Activated CD8-positive, alpha-beta T cell treated with anti-CD3 and anti-CD28 coated beads for 36 hours (primary cell): Measurements from ENCODE around the gene CALHM4. TPM values are rescaled to one million over a fixed set of nuclear protein-coding genes. Genes with fewer than 3 reads are reported as not detected.

Source experiments
- ATAC-seq: fragments of 200-7000 bp; cut with Tn5 transposase; one replicate; pipeline ENCODE4 v1.10.0; 2021; ENCODE audit warnings: mild to moderate bottlenecking, moderate library complexity
- CTCF ChIA-PET: fragments of 350-600 bp; sonication (Branson Sonifier 250); formaldehyde crosslinking; loops from one replicate; lab custom pipeline; 2021; ENCODE audit warnings: antibody characterized with exemption; lab: Charles Lee
- POLR2A ChIA-PET: fragments of 350-600 bp; sonication (Branson Sonifier 250); formaldehyde crosslinking; loops from one replicate; lab custom pipeline; 2021; ENCODE audit warnings: antibody characterized with exemption; lab: Charles Lee
- DNase-seq: peaks from one replicate; pipeline ENCODE4 v3.0.0-alpha.2; 2020
- H3K27ac Mint-ChIP-seq: one replicate; pipeline ENCODE4 v1.8.0; 2021; ENCODE audit warnings: mild to moderate bottlenecking, mixed read lengths
- H3K27me3 Mint-ChIP-seq: one replicate; pipeline ENCODE4 v1.8.0; 2021; ENCODE audit warnings: mixed read lengths
- H3K36me3 Mint-ChIP-seq: one replicate; pipeline ENCODE4 v1.8.0; 2021; ENCODE audit warnings: low read depth, mixed read lengths
- H3K4me1 Mint-ChIP-seq: one replicate; pipeline ENCODE4 v1.8.0; 2021; ENCODE audit warnings: low read depth, mixed read lengths
- H3K4me3 Mint-ChIP-seq: one replicate; pipeline ENCODE4 v1.8.0; 2021; ENCODE audit warnings: mild to moderate bottlenecking, moderate library complexity, mixed read lengths
- H3K9me3 Mint-ChIP-seq: one replicate; pipeline ENCODE4 v1.8.0; 2021; ENCODE audit warnings: mixed read lengths
- CTCF ChIP-seq: fragments of 200-600 bp; IDR thresholded peaks from one replicate; pipeline ENCODE4 v1.8.0; 2022; ENCODE audit warnings: antibody characterized with exemption, mild to moderate bottlenecking
- intact Hi-C: fragments of 100-400 bp; cut with micrococcal nuclease; formaldehyde crosslinking; loops from one replicate; pipeline ENCODE4 v1.10.0; 2022
- total RNA-seq, 2 experiments: library from RNA; stranded (reverse); gene quantifications; one replicate each; pipeline ENCODE4 v1.2.3, GENCODE V29; 2021

Gene CALHM4
- total RNA-seq, 2 experiments from 2014 or later = not detected

DNA sequence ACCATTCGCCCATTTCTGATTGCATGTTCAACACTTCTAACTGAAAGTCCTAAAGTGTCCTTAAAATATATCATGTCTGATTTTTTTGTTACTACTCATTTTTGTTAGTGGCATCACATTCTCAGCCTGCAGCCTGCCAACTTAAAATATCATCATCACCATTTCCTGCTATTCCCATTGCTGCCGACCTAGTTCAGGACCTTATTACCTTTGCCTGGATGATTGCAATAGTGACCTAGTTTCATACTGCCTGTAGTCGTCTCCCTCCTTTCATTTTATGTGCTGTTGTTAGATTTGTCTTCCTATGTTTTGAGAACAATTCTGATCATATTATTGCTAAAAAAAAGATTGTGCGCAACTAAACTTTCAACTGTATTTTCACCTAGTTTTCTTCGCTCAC lies 23.9 kb downstream of the CALHM4 start:
- H3K4me1 Mint-ChIP-seq = peaks cover 47% of the 10 kb centered on the region
- ATAC-seq = no peak
- H3K27me3 Mint-ChIP-seq = no peaks in the 10 kb centered on the region
- ChIA-PET POLR2A (interaction anchor here (0.6 kb wide), 1 partner anchor 71 kb away, joined by 3 read pairs; no protein-coding TSS in a partner anchor), CTCF (interaction anchor here (1.3 kb wide), 1 partner anchor 12 kb away, joined by 4 read pairs; no protein-coding TSS in a partner anchor)
- H3K27ac Mint-ChIP-seq = no peak overlapping the region
- no peak for TF ChIP-seq CTCF
- H3K9me3 Mint-ChIP-seq = no peaks in the 10 kb centered on the region
- H3K4me3 Mint-ChIP-seq = no peak overlapping the region
- no peak for DNase-seq
- peaks cover 32% of the 10 kb centered on the region for H3K36me3 Mint-ChIP-seq
- intact Hi-C loops = no loop called here

GRCh38 chr6:116578335-116578734 lies 24.8 kb downstream of the CALHM4 start:
- peaks cover 36% of the 10 kb centered on the region for H3K36me3 Mint-ChIP-seq
- ATAC-seq (no peak), DNase-seq (no peak)
- TF ChIP-seq CTCF = no peak
- H3K4me3 Mint-ChIP-seq = no peak overlapping the region
- CTCF ChIA-PET = no interaction called here
- H3K27ac Mint-ChIP-seq = no peak overlapping the region
- H3K27me3 Mint-ChIP-seq = no peaks in the 10 kb centered on the region
- no peaks in the 10 kb centered on the region for H3K9me3 Mint-ChIP-seq
- intact Hi-C loops = no loop called here
- H3K4me1 Mint-ChIP-seq = peaks cover 41% of the 10 kb centered on the region
- POLR2A ChIA-PET = interaction anchor here (0.6 kb wide), 1 partner anchor 71 kb away, joined by 3 read pairs; no protein-coding TSS in a partner anchor

GRCh38 chr6:116579143-116579542 lies 25.6 kb downstream of the CALHM4 start:
- Mint-ChIP-seq H3K36me3 (peaks cover 39% of the 10 kb centered on the region), H3K27me3 (no peaks in the 10 kb centered on the region), H3K9me3 (no peaks in the 10 kb centered on the region), H3K4me3 (no peak overlapping the region), H3K4me1 (peaks cover 33% of the 10 kb centered on the region), H3K27ac (no peak overlapping the region)
- intact Hi-C loops = no loop called here
- CTCF ChIA-PET = interaction anchor here (1.3 kb wide), 1 partner anchor 18 kb away, joined by 6 read pairs; no protein-coding TSS in a partner anchor
- DNase-seq = no peak
- ATAC-seq = no peak
- POLR2A ChIA-PET = interaction anchor here (1.6 kb wide), 1 partner anchor 8 kb away, joined by 5 read pairs; the partner anchor contains the start of gene RWDD1
- TF ChIP-seq CTCF = no peak

- DNase-seq (no peak), ATAC-seq (no peak)
- ChIA-PET CTCF (interaction anchor here (1.3 to 2.1 kb wide), 3 partner anchors 8 to 19 kb away, joined by 5 to 6 read pairs (median 5); partner anchors contain the start of gene RWDD1), POLR2A (interaction anchor here (1.6 kb wide), 1 partner anchor 9 kb away, joined by 5 read pairs; the partner anchor contains the start of gene RWDD1)
- TF ChIP-seq CTCF = no peak
- H3K36me3 Mint-ChIP-seq = peaks cover 43% of the 10 kb centered on the region
- no peak overlapping the region for H3K27ac Mint-ChIP-seq
- H3K4me1 Mint-ChIP-seq = peaks cover 29% of the 10 kb centered on the region
- H3K27me3 Mint-ChIP-seq = no peaks in the 10 kb centered on the region
- no peak overlapping the region for H3K4me3 Mint-ChIP-seq
- intact Hi-C loops = no loop called here
- no peaks in the 10 kb centered on the region for H3K9me3 Mint-ChIP-seq
Measured at GRCh38 chr6:116580198-116580597, 26.6 kb downstream of the CALHM4 start.

GRCh38 chr6:116586276-116586675 lies 32.7 kb downstream of the CALHM4 start:
- Mint-ChIP-seq H3K36me3 (peaks cover 36% of the 10 kb centered on the region), H3K27me3 (no peaks in the 10 kb centered on the region), H3K9me3 (no peaks in the 10 kb centered on the region), H3K4me3 (no peak overlapping the region), H3K4me1 (no peaks in the 10 kb centered on the region), H3K27ac (no peak overlapping the region)
- ATAC-seq = no peak
- intact Hi-C loops = no loop called here
- CTCF ChIA-PET = no interaction called here
- no peak for DNase-seq
- POLR2A ChIA-PET = no interaction called here
- no peak for TF ChIP-seq CTCF
